Testis (tissue), 3 donors: Measurements from ENCODE around the gene RBM4. TPM values are rescaled to one million over a fixed set of nuclear protein-coding genes. Genes with fewer than 3 reads are reported as not detected.

ENCODE experiments used
- DNase-seq: peaks from one replicate; pipeline ENCODE4 v3.0.0-alpha.2; 2019
- H3K27ac ChIP-seq, 2 donors: fragments of 200-600 bp; sonication (generic); one replicate each; pipeline ENCODE4 v1.5.1; 2019
- H3K27me3 ChIP-seq: fragments of 200-600 bp; sonication (generic); one replicate; pipeline ENCODE4 v1.5.1; 2019
- H3K36me3 ChIP-seq: fragments of 200-600 bp; sonication (generic); one replicate; pipeline ENCODE4 v1.5.1; 2017; ENCODE audit warnings: low read depth; ENCODE audit errors: missing control alignments
- H3K4me1 ChIP-seq: fragments of 200-600 bp; sonication (generic); one replicate; pipeline ENCODE4 v1.5.1; 2019
- H3K4me3 ChIP-seq, 2 donors: fragments of 200-600 bp; sonication (generic); one replicate each; pipeline ENCODE4 v1.5.1; 2017 to 2019
- H3K9me3 ChIP-seq: fragments of 200-600 bp; sonication (generic); one replicate; pipeline ENCODE4 v1.5.1; 2017
- CTCF ChIP-seq, 3 experiments: fragments of 450-650 bp in 2 of 3; fragments of 200-600 bp in 1 of 3; sonication (generic) in 1 of 3; IDR thresholded peaks; one replicate each; pipeline ENCODE4 v1.5.1; 2016 to 2019; ENCODE audit warnings: antibody characterized with exemption in 3 of 3, mild to moderate bottlenecking in 2 of 3, moderate library complexity in 1 of 3
- POLR2A ChIP-seq: fragments of 450-650 bp; IDR thresholded peaks from one replicate; pipeline ENCODE4 v1.6.1; 2017; ENCODE audit warnings: antibody characterized with exemption, mild to moderate bottlenecking, moderate library complexity
- WGBS, 2 donors: methylation state at CpG; one replicate each; pipeline ENCODE4 v1.1.5; 2018; 5-methylcytosine and 5-hydroxymethylcytosine counted together
- intact Hi-C: fragments of 100-400 bp; cut with DNase I; formaldehyde crosslinking; loops from one replicate; pipeline ENCODE4 v1.15.1; 2023; ENCODE audit warnings: low total_unique reads
- polyA plus RNA-seq: library from polyadenylated mRNA; stranded (reverse); fragments of 350-450 nt; fragmentation: Illumina TruSeq; extraction: RNeasy Lipid Tissue Mini Kit (QIAGEN cat#74804); gene quantifications from one replicate; pipeline ENCODE4 v1.2.3, GENCODE V29; 2014; ENCODE audit warnings: low read depth, low replicate concordance; ENCODE audit not compliant: insufficient read depth
- small RNA-seq, 2 donors: library from RNA; depleted of rRNA; stranded (forward); fragments of <200 nt; gene quantifications; one replicate each; pipeline ENCODE3, GENCODE V24; 2016
- total RNA-seq, 2 donors: library from RNA; depleted of rRNA; stranded (reverse); fragments of >200 nt; gene quantifications; one replicate each; pipeline ENCODE4 v1.2.3, GENCODE V29; 2016

Gene RBM4
- total and polyA plus RNA-seq, 3 donors from 2014 or later, result 95.2 to 137 (median 123) TPM

- Histone ChIP-seq H3K9me3 (no peaks in the 10 kb centered on the region), H3K27me3 (no peaks in the 10 kb centered on the region), H3K4me1 (no peaks in the 10 kb centered on the region), H3K36me3 (no peaks in the 10 kb centered on the region), H3K4me3 (no peak overlapping the region), H3K27ac (no peak overlapping the region)
- WGBS, 2 donors, result 78 to 80% methylated on average over 13 of the region's 13 CpGs
- TF ChIP-seq CTCF (IDR thresholded peaks at IDR 0.05) (no peak), POLR2A (no peak)
- intact Hi-C loops, result loop anchor here (10.0 kb wide), 1 partner anchor 141 kb away; no protein-coding TSS in a partner anchor
- no peak for DNase-seq
Measured at GRCh38 chr11:66694056-66694410, 55.5 kb downstream of the RBM4 start.

- H3K27ac ChIP-seq, result no peak overlapping the region
- H3K36me3 ChIP-seq, result no peaks in the 10 kb centered on the region
- intact Hi-C loops, result loop anchor here (10.0 kb wide), 1 partner anchor 140 kb away; no protein-coding TSS in a partner anchor
- no peaks in the 10 kb centered on the region for H3K9me3 ChIP-seq
- no peaks in the 10 kb centered on the region for H3K4me1 ChIP-seq
- H3K4me3 ChIP-seq, result no peak overlapping the region
- WGBS, 2 donors, result 28 to 40% methylated on average over 6 of the region's 6 CpGs
- no peaks in the 10 kb centered on the region for H3K27me3 ChIP-seq
- DNase-seq, result peak; percentile 95
- TF ChIP-seq POLR2A (no peak), CTCF (IDR thresholded peaks at IDR 0.05) (peak; percentile 89 to 97 (median 90))
Measured at GRCh38 chr11:66694732-66695207, 56.3 kb downstream of the RBM4 start.

Small RNAs within 50 kb of the gene (small RNA-seq; reads per million reads assigned to genes)
- gene RNU4-39P, result 0 reads per million in 2 donors

Other genes with a start within 250 kb of the RBM4 start
- gene NPAS4, start 217.7 kb upstream of the RBM4 start, total RNA-seq, result 1 to 10 TPM in 1 of 2 donors, under 1 TPM in 1; 0.50 to 1.4 TPM
- 0.09 TPM for gene NPAS4, start 217.7 kb upstream of the RBM4 start, polyA plus RNA-seq
- gene MRPL11, start 199.9 kb upstream of the RBM4 start, total RNA-seq, result 10 to 100 TPM; 21.2 to 23.7 TPM
- gene MRPL11, start 199.9 kb upstream of the RBM4 start, polyA plus RNA-seq, result 50.0 TPM
- 10 to 100 TPM; 13.0 to 17.7 TPM for gene PELI3, start 171.8 kb upstream of the RBM4 start, total RNA-seq
- 10.2 TPM for gene PELI3, start 171.8 kb upstream of the RBM4 start, polyA plus RNA-seq
- gene DPP3, start 158.3 kb upstream of the RBM4 start, total RNA-seq, result 10 to 100 TPM; 29.3 to 31.0 TPM
- 24.8 TPM for gene DPP3, start 158.3 kb upstream of the RBM4 start, polyA plus RNA-seq
- 10 to 100 TPM; 86.1 to 89.3 TPM for gene BBS1, start 128.1 kb upstream of the RBM4 start, total RNA-seq
- 42.9 TPM for gene BBS1, start 128.1 kb upstream of the RBM4 start, polyA plus RNA-seq
- gene ZDHHC24, start 92.7 kb upstream of the RBM4 start, total RNA-seq, result 10 to 100 TPM; 20.7 to 23.3 TPM
- 9.2 TPM for gene ZDHHC24, start 92.7 kb upstream of the RBM4 start, polyA plus RNA-seq
- gene ACTN3, start 91.8 kb upstream of the RBM4 start, total RNA-seq, result 1 to 10 TPM; 1.7 to 4.0 TPM
- gene ACTN3, start 91.8 kb upstream of the RBM4 start, polyA plus RNA-seq, result 6.8 TPM
- 100 to 1,000 TPM; 125 to 164 TPM for gene CTSF, start 70.1 kb upstream of the RBM4 start, total RNA-seq
- gene CTSF, start 70.1 kb upstream of the RBM4 start, polyA plus RNA-seq, result 242 TPM
- gene CCDC87, start 45.6 kb upstream of the RBM4 start, total RNA-seq, result 10 to 100 TPM; 14.4 to 26.3 TPM
- 37.2 TPM for gene CCDC87, start 45.6 kb upstream of the RBM4 start, polyA plus RNA-seq
- 10 to 100 TPM; 70.7 to 83.2 TPM for gene CCS, start 45.5 kb upstream of the RBM4 start, total RNA-seq
- 67.5 TPM for gene CCS, start 45.5 kb upstream of the RBM4 start, polyA plus RNA-seq
- 100 to 1,000 TPM; 146 to 149 TPM for gene RBM14, start 22.1 kb upstream of the RBM4 start, total RNA-seq
- 85.2 TPM for gene RBM14, start 22.1 kb upstream of the RBM4 start, polyA plus RNA-seq
- gene RBM4B, start 39.2 kb downstream of the RBM4 start, total RNA-seq, result 10 to 100 TPM; 35.0 to 35.7 TPM
- gene RBM4B, start 39.2 kb downstream of the RBM4 start, polyA plus RNA-seq, result 35.2 TPM
- gene SPTBN2, start 90.5 kb downstream of the RBM4 start, total RNA-seq, result 100 to 1,000 TPM; 116 to 239 TPM
- 159 TPM for gene SPTBN2, start 90.5 kb downstream of the RBM4 start, polyA plus RNA-seq
- 10 to 100 TPM; 54.3 to 56.9 TPM for gene RCE1, start 204.7 kb downstream of the RBM4 start, total RNA-seq
- gene RCE1, start 204.7 kb downstream of the RBM4 start, polyA plus RNA-seq, result 26.4 TPM
- gene LRFN4, start 218.4 kb downstream of the RBM4 start, total RNA-seq, result 10 to 100 TPM; 23.2 to 24.6 TPM
- 27.2 TPM for gene LRFN4, start 218.4 kb downstream of the RBM4 start, polyA plus RNA-seq